Naive thymus-derived CD4-positive, alpha-beta T cell (primary cell): ENCODE results near the gene MPPED2. TPM values are rescaled to one million over a fixed set of nuclear protein-coding genes. Genes with fewer than 3 reads are reported as not detected.

ENCODE experiments used
- ATAC-seq: fragments of 150-1000 bp; cut with Tn5 transposase; 2 replicates; pipeline ENCODE4 v1.10.0; 2021; ENCODE audit warnings: mild to moderate bottlenecking, moderate library complexity
- CTCF ChIA-PET: fragments of 350-600 bp; sonication (Branson Sonifier 250); formaldehyde crosslinking; loops from one replicate; lab custom pipeline; 2021; ENCODE audit warnings: antibody characterized with exemption; lab: Charles Lee
- POLR2A ChIA-PET: fragments of 350-600 bp; sonication (Branson Sonifier 250); formaldehyde crosslinking; loops from one replicate; lab custom pipeline; 2021; ENCODE audit warnings: antibody characterized with exemption, inconsistent platforms; lab: Charles Lee
- DNase-seq, 9 donors: peaks; one replicate each; pipeline versions ENCODE4 v3.0.0 to v3.0.0-alpha.2; 2020 to 2022; ENCODE audit warnings: mixed read lengths in 1 of 9
- H3K27ac ChIP-seq: one replicate; pipeline ENCODE4 v1.7.0; 2013; ENCODE audit warnings: mild to moderate bottlenecking, low read depth, low read length, moderate library complexity
- H3K27me3 ChIP-seq, 2 donors: one replicate each; pipeline ENCODE4 v1.7.0; 2013; ENCODE audit warnings: low read length in 2 of 2, mild to moderate bottlenecking in 2 of 2, moderate library complexity in 2 of 2; ENCODE audit not compliant: control insufficient read depth in 2 of 2, insufficient read depth in 2 of 2
- H3K36me3 ChIP-seq, 3 experiments: 1 replicate in 2 of 3; 2 replicates in 1 of 3; pipeline ENCODE4 v1.7.0; 2013; ENCODE audit warnings: low read length in 3 of 3, mild to moderate bottlenecking in 3 of 3, moderate library complexity in 1 of 3; ENCODE audit not compliant: insufficient read depth in 3 of 3, control insufficient read depth in 2 of 3
- H3K4me1 ChIP-seq, 2 donors: one replicate each; pipeline ENCODE4 v1.7.0; 2013; ENCODE audit warnings: low read length in 2 of 2, mild to moderate bottlenecking in 2 of 2, moderate library complexity in 1 of 2; ENCODE audit not compliant: control insufficient read depth in 2 of 2, insufficient read depth in 2 of 2
- H3K4me3 ChIP-seq: 2 replicates; pipeline ENCODE4 v1.7.0; 2013; ENCODE audit warnings: mild to moderate bottlenecking, low read length
- H3K9me3 ChIP-seq, 3 experiments: 1 replicate in 2 of 3; 2 replicates in 1 of 3; pipeline ENCODE4 v1.7.0; 2013; ENCODE audit warnings: low read length in 3 of 3; ENCODE audit not compliant: control insufficient read depth in 2 of 3
- H3K27ac Mint-ChIP-seq, 9 donors: one replicate each; pipeline ENCODE4 v1.8.0; 2020 to 2022; ENCODE audit warnings: mixed read lengths in 9 of 9, mild to moderate bottlenecking in 8 of 9, moderate library complexity in 5 of 9, inconsistent platforms in 2 of 9
- H3K27me3 Mint-ChIP-seq, 5 donors: one replicate each; pipeline ENCODE4 v1.8.0; 2021 to 2022; ENCODE audit warnings: mixed read lengths in 5 of 5, mild to moderate bottlenecking in 1 of 5
- H3K36me3 Mint-ChIP-seq, 5 donors: one replicate each; pipeline ENCODE4 v1.8.0; 2020 to 2022; ENCODE audit warnings: mixed read lengths in 5 of 5, mild to moderate bottlenecking in 3 of 5, inconsistent platforms in 1 of 5
- H3K4me1 Mint-ChIP-seq, 7 donors: one replicate each; pipeline ENCODE4 v1.8.0; 2020 to 2022; ENCODE audit warnings: mixed read lengths in 7 of 7, mild to moderate bottlenecking in 3 of 7, inconsistent platforms in 1 of 7
- H3K4me3 Mint-ChIP-seq, 10 donors: one replicate each; pipeline ENCODE4 v1.8.0; 2020 to 2022; ENCODE audit warnings: mild to moderate bottlenecking in 10 of 10, mixed read lengths in 10 of 10, moderate library complexity in 6 of 10, inconsistent platforms in 2 of 10
- H3K9me3 Mint-ChIP-seq, 11 donors: one replicate each; pipeline ENCODE4 v1.8.0; 2020 to 2022; ENCODE audit warnings: mixed read lengths in 11 of 11, mild to moderate bottlenecking in 4 of 11, inconsistent platforms in 1 of 11, moderate library complexity in 1 of 11
- intact Hi-C, 2 donors: fragments of 100-400 bp; cut with micrococcal nuclease; formaldehyde crosslinking; loops; one replicate each; pipeline ENCODE4 v1.15.1; 2023
- polyA plus RNA-seq, 2 donors: library from polyadenylated mRNA; unstranded; fragments of 300-500 nt; fragmentation: Illumina TruSeq; gene quantifications; one replicate each; pipeline ENCODE4 v1.2.3, GENCODE V29; 2021
- total RNA-seq, 6 experiments: library from RNA in 5 of 6; stranded (reverse) in 5 of 6; gene quantifications; 1 replicate in 5 of 6; 2 replicates in 1 of 6; pipeline ENCODE4 v1.2.3 and lab custom pipeline; 2021 to 2026

The MPPED2 gene
- total and polyA plus RNA-seq, 7 experiments from 2014 or later: 0.09 to 3.5 (median 1.3) TPM; not detected in 2

- no peaks in the 10 kb centered on the region for H3K27me3 ChIP-seq
- Mint-ChIP-seq H3K27me3 (peaks cover 0 to 12% (median under 1%) of the 10 kb centered on the region in 5 donors), H3K36me3 (no peaks in the 10 kb centered on the region), H3K4me3 (no peak overlapping the region), H3K27ac (no peak overlapping the region), H3K4me1 (no peaks in the 10 kb centered on the region), H3K9me3 (peaks cover 0 to 2% (median 0%) of the 10 kb centered on the region in 11 donors)
- POLR2A ChIA-PET: no interaction called here
- no peak for DNase-seq
- H3K36me3 ChIP-seq: no peaks in the 10 kb centered on the region
- CTCF ChIA-PET: interaction anchor here (0.7 kb wide), 1 partner anchor 27 kb away, joined by 3 read pairs; no protein-coding TSS in a partner anchor
- no peak overlapping the region for H3K27ac ChIP-seq
- H3K4me1 ChIP-seq: no peaks in the 10 kb centered on the region
- H3K9me3 ChIP-seq: no peaks in the 10 kb centered on the region
- ATAC-seq: no peak
- H3K4me3 ChIP-seq: no peak overlapping the region
- intact Hi-C loops: no loop called here
Measured at GRCh38 chr11:30360741-30361140, 225.4 kb downstream of the MPPED2 start.
